ENCODE results near the gene PMM2.

PMM2 gene

DNA sequence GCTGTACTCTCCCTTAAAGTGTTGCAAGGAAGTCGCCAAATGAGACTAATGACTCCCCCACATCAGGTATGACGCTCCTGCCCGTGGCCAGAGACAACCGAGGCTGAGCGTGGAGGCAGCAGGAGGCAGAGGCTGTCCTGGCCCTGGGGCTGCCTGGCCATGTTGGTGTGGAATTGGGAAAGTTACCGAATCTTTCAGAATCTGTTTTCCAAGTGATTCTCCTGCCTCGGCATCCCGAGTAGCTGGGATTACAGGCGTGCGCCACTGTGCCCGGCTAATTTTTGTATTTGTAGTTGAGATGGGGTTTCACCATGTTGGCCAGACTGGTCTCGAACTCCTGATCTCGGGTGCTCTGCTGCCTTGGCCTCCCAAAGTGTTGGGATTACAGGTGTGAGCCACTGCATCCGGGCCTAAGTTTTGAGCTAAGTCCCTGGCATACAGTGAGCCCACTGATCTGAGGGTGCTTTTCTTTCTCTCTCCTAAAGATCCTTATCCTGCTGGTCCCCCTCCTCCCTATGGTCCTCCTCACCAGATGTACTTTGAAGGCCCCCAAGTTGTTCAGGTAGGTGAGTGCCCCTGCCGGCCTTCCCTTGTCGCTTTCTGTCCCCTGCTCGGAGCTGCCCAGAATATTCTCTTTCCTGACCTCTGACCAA is 85.2 kb downstream of the PMM2 start:
- in situ Hi-C loops (cut with HindIII; ENCODE audit: low sequenced_read_pairs): no loop called here

DNA sequence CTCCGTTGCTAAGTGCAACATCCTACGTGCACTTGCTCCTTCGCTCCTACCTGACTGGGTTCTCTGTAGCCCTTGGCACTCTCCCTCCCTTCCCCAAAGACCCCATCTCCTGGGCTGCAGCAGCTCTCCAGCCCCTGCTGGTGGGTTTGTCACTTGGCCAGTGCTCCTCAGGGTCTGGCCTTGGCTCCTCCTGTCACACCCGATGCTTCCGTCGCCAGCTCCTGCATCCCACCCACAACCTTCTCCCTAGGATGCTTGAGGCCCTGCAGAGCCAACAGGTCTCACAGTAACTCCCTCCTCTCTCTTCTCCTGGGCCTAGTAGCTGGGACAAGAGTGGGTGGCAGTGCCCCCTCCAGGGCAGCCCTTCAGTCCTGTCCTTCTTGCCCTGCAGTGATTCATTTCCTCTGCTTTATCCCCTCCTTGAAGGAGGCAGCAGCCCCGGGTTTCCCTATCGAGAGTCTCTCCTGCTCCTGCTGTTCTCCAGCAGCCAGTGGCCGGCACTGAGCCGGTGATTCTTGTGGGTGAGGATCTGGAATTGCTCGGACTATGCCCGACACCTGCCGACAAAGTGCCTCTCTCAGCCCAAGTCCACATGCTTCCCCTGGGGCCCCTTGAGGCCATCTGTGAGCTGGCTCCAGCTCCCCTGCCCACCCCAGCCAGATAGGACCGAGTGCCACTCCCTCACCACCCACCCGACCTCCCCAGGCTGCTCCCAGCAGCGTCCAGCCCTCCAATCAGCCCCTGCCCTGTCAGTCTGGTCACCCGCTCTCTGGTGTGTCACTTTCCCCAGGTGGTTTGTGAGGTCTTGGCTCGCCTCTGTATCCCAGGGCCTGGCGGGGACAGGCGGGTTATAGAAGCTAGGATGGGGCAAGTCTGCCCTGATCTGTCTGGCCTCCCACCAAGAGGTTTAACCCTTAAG is 88.3 kb downstream of the PMM2 start:
- in situ Hi-C loops (cut with HindIII; ENCODE audit: low sequenced_read_pairs): no loop called here

DNA sequence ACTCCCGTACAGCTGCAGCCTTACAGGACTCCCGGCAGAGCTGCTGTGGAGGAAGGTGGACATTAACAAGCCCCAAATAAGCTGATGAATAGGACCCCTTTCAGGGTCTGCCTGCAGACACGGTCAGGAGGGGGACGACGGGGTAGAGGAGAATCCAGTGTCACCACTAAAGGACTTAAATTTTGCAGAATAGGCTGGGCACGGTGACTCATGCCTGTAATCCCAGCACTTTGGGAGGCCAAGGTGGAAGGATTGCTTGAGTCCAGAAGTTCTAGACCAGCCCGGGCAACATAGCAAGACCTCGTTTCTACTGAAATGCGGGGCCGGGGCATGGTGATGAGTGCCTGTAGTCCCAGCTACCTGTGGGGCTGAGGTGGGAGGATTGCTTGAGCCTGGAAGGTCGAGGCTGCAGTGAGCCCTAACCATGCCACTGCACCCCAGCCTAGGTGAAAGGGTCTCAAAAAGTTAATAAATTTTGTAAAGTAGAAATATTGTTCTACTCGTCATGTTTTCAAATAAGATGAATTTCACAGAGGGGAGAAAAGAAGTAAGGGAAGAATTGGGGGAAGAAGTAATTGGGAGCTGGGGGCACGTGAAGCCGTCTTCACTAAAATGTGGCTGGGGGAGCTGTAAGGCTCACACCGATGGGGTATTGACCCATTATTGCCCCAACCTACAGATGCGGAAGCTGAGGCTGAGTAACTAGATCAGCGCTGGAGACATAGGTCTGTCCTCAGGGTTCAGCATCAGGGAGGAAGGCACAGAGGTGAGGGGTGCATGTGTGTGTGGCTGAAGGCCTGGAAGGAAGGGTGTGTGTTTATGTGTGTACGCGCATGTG is 89.2 kb downstream of the PMM2 start:
- in situ Hi-C loops (cut with HindIII; ENCODE audit: low sequenced_read_pairs): no loop called here

DNA sequence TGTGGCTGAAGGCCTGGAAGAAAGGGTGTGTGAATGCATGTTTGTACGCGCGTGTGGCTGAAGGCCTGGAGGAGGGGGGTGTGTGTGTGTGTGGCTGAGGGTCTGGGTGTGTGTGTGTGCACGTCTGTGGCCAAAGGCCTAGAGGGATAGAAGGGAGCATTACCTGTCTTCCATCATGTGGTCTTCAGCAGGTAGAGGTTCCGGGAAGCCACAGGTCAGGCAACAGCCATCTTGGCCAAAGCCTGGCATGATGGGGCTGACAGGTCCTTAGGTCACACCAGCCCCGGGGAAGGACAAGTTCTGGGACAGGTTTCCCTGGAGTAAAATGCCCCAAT is 89.8 kb downstream of the PMM2 start:
- in situ Hi-C loops (cut with HindIII; ENCODE audit: low sequenced_read_pairs): no loop called here

DNA sequence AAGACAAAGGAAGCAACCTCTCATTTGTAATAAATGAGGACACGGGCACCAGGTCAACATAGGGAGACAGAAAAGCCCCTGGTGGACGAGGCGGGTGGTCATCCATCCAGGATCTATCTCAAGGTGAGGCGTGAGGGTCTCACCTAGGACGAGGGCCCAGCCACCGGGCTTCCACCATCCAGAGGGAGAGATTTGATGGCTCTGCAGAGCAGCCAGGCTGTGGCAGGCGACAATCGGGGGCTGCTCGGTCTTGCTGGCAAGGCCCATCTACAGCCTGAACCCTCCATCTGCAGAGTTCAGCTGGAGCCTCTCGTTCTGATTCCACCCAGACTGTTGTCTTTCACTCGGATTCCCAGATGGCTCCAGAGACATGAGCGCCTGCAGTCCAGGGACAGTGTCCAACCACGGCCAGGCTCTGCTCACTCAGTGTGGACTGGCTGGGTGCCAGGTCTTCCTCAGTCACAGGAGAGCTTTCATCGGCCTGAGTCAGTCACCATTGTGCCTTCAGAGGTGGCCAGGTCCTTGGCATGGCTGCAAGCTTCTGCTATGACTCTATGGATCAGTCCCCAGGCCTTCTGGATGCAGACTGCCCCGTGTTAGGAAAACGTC is 90.4 kb downstream of the PMM2 start:
- in situ Hi-C loops (cut with HindIII; ENCODE audit: low sequenced_read_pairs): no loop called here

DNA sequence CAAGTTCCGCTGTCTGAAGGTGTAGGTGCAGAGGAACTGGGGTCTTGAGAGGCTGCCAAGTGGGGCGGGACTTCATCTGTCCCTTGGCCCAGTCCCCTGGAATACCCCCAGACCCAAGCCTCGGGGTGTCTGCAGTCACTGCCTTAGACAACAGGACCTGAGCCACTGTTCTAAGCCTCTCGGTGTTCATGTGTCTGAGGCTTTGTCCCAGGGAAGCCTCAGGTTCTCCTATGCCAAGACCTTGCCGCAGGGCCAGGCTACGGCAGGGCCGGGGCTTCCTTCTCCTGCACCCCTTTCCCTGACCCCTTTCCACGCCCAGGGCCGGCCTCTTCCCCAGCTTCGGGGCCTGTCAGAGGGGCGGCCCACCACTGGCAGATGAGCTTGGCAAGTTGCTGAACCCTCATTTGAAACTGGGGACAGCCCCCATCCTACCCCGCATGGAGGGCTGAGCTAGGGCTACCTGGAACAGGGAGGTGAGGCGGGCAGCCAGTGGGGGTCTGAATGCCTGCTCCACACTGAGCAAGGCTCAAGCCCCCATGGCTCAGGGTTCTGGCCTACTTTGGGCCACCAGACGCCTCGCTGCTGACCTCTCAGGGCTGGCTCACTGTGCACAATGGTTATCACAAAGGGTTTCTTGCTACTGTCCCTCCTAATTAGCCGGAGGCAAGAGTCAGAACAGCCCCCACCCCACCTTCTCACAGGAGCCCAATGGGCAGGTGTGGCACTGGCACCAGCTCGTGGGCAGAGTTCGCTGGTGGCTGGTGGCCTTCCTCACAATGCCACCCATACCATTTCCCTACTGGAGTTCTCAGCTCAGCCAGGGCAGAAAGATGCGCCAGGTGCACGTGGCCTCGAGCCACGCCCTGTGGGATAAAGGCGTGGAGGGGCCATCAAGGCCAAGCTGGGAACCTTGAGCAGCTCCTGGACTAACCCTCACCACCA is 91.6 kb downstream of the PMM2 start:
- in situ Hi-C loops (cut with HindIII; ENCODE audit: low sequenced_read_pairs): no loop called here

DNA sequence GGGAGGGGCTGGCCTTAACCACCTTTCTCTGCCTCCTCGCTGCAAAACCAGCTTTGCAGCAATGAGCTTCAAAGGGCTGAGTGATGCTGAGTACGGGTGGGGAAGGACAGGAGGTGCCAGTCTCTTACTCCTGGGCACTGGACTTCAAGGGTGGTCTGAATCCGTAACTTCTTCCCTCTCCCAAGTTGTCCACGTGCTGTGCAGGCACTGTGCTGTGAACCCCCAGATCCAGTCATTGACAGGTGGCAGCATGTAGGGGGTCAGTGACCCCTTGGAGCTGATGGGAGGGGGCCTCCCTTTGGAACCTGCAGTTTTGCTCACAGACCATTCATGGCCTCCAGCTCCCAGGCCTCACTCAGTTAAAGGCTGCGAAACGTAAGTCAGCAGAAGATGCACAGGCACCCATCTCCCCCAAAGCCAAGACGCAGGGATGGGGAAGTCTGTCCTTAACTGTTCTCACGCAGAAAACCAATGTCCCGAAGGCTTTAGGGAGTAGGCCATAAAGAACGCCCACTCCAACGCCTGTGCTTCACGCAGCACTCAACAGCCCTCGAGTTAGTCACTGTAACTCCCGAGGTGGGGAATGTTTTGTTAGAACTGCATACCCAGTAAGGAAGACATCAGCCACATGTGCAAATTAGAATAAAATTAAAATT is 92.4 kb downstream of the PMM2 start:
- in situ Hi-C loops (cut with HindIII; ENCODE audit: low sequenced_read_pairs): loop anchor here (5.0 kb wide), 2 partner anchors 57 to 88 kb away; no protein-coding TSS in a partner anchor

DNA sequence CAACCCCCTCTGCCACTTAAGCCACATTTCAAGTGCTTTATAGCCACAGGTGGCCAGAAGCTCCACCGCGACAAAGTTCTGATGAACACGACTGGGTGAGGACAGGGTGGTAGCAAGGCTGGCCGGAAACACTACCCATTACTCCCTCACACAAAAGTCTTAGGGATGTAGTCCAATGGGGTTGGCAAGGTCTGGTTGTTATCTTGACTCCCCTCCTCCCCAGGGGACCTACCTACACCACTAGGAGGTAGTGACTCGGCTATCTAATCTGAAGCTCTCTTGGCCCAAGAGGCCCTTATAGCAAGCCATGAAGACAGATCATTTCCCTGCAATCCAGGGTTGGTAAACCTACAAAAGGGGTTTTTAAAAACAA is 92.9 kb downstream of the PMM2 start:
- in situ Hi-C loops (cut with HindIII; ENCODE audit: low sequenced_read_pairs): loop anchor here (5.0 kb wide), 2 partner anchors 57 to 88 kb away; no protein-coding TSS in a partner anchor

DNA sequence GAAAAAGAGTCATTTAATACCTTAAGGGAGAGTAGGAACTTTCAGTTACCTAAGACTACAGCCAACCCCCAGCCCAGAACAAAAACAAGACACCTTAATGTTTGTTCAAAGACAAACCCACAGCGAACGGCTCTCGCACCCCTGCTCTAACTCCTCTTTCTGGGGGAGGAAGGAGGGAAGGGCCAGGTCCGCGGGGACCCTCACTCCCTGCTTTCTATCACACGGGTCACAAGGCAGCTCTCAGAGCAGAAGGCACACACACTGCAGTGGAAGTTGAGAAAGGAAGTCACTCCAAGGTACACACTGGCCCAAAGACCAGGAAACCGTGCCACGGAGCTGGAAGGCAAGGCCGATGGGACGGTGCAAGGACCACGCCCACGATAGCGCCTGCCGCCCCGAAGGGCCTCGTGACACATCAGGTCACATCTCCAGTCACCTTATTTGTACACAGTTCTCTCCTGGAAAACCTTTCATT is 94.5 kb downstream of the PMM2 start:
- in situ Hi-C loops (cut with HindIII; ENCODE audit: low sequenced_read_pairs): loop anchor here (5.0 kb wide), 2 partner anchors 55 to 90 kb away; no protein-coding TSS in a partner anchor

DNA sequence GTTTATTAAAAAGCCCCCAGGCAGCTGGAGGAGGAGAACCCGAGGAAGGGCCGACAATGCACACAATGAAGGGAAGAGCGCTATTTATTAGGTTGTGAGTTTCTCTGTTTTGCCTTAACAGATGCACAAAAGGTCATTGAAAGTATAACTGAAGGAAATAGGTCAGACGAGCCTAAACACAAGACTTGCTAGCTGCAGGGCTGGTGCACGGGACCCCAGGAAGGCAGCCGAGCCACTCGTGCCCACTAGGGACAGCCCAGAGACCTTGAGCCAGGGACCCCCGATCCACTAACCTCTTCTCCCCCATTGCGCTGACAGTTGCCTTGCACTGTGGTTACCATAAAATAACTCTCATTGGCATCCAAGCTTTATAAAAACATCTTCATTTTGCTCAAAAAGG is 95.8 kb downstream of the PMM2 start:
- in situ Hi-C loops (cut with HindIII; ENCODE audit: low sequenced_read_pairs): loop anchor here (5.0 kb wide), 2 partner anchors 54 to 91 kb away; no protein-coding TSS in a partner anchor

DNA sequence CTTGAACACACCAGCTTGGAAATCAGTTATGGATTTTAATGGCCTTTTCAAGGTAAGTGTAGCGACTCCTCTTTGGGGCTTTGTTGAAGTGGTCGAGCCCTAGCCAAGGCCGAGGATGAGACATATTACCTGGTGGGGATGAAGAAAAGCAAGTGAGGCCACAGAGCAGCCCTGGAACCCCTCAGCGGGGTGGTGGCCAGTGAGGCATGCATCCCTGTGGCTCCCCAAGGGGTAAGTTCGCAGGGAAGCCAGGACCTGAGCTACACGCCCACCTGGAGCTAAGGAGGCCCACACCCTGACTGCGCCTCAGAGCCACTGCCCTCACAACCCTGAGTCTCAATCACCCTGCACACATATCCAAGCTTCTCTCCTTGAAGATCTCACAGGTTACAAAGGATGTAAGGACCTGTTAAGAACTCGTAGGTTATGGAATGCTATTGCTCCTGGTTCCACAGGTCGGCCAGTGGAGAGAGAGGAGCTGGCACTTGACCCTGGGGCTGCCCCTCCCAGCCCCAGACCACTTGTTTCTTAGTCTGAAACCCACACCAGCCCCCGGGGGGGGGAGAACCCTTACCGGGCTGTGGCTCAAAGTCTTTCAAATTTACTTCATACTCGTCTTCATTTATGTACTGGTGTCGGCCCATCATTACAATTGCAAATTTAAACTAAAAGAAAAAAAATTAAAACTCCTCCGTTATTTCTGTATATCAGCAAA is 96.5 kb downstream of the PMM2 start:
- in situ Hi-C loops (cut with HindIII; ENCODE audit: low sequenced_read_pairs): loop anchor here (5.0 kb wide), 2 partner anchors 53 to 92 kb away; no protein-coding TSS in a partner anchor

DNA sequence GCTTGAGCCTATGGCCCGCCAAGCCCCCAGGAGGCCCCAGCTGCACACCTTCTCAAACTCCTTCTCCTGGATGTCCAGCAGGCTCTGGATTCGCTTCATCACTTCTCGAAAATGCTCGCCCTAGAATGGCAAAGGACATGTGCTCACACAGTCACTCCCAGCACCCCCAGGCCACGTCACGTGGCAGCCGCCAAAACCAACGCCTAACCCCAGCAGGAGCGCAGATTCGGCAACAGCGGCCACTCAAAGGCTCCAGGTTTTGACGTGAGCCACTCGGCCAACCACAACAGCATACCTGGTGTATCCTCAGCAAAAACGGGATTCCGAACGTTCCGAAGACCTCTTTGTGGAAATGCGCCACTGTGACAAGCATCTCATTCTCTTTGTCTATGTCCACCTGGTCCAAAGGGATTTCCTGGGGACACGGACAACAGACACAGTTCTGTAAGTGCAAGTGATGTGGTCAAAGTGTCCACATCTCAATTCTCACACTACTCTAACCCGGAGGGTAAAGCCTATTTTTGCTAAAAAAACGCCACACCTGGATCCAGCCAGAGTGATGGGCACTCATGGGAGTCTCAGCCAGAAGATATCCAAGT is 97.2 kb downstream of the PMM2 start:
- in situ Hi-C loops (cut with HindIII; ENCODE audit: low sequenced_read_pairs): loop anchor here (5.0 kb wide), 2 partner anchors 52 to 93 kb away; no protein-coding TSS in a partner anchor

DNA sequence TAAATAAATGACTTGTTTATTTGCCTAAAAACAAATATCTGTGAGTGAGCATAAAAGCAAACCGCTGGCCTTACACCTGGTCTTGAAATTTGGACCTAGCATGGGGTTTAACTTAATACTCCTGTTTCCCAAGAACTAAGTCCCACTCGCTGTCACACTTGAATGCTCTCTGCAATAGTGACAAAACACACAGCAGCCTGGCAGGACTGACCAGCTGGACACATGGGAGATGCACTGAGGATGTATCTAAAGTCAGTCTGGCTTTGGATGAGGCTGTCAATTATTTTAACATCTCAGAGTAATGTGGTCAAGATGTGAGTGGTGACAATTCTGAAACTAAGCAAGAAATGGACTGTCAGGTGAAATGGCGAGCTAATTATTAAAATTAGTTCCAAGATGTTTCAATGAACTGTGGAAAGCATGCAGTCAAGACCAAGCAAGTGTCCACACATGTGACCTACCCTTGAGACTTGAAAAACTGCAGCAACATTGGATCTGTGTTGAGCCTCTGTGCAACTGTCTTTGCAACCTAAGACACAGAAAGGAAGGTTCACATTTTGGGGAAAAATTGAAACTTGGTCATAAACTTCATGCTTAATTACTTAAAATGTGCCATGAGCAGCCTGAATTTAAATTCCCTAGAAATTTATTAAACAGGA is 101.2 kb downstream of the PMM2 start:
- in situ Hi-C loops (cut with HindIII; ENCODE audit: low sequenced_read_pairs): no loop called here

Data from endothelial cell of hepatic sinusoid (primary cell).